Kidney epithelial cell (primary cell): Measurements from ENCODE around the gene MGMT. TPM values are rescaled to one million over a fixed set of nuclear protein-coding genes. Genes with fewer than 3 reads are reported as not detected.

Source experiments
- DNase-seq: peaks from one replicate; pipeline ENCODE4 v3.0.0-alpha.2; 2010; ENCODE audit warnings: low read depth
- H3K27me3 ChIP-seq: 2 replicates; pipeline ENCODE4 v1.6.0; 2011; ENCODE audit warnings: low read length; ENCODE audit not compliant: control insufficient read depth, insufficient read depth
- H3K36me3 ChIP-seq: 2 replicates; pipeline ENCODE4 v1.5.1; 2011; ENCODE audit warnings: low read length; ENCODE audit not compliant: control insufficient read depth, insufficient read depth
- H3K4me3 ChIP-seq: 2 replicates; pipeline ENCODE4 v1.5.1; 2011; ENCODE audit warnings: low read depth, mild to moderate bottlenecking, control low read depth, low read length
- CTCF ChIP-seq: IDR thresholded peaks from 2 replicates; pipeline ENCODE4 v1.5.1; 2011; ENCODE audit warnings: mild to moderate bottlenecking, moderate library complexity, low read length, control low read depth, inconsistent platforms; ENCODE audit not compliant: insufficient read depth, poor library complexity, severe bottlenecking
- total RNA-seq: library from RNA; depleted of rRNA; stranded (reverse); fragments of >200 nt; gene quantifications from 2 replicates; pipeline ENCODE4 v1.2.3, GENCODE V29; 2015

MGMT gene
- total RNA-seq, 1 donor from 2014 or later: 36.1 TPM

DNA sequence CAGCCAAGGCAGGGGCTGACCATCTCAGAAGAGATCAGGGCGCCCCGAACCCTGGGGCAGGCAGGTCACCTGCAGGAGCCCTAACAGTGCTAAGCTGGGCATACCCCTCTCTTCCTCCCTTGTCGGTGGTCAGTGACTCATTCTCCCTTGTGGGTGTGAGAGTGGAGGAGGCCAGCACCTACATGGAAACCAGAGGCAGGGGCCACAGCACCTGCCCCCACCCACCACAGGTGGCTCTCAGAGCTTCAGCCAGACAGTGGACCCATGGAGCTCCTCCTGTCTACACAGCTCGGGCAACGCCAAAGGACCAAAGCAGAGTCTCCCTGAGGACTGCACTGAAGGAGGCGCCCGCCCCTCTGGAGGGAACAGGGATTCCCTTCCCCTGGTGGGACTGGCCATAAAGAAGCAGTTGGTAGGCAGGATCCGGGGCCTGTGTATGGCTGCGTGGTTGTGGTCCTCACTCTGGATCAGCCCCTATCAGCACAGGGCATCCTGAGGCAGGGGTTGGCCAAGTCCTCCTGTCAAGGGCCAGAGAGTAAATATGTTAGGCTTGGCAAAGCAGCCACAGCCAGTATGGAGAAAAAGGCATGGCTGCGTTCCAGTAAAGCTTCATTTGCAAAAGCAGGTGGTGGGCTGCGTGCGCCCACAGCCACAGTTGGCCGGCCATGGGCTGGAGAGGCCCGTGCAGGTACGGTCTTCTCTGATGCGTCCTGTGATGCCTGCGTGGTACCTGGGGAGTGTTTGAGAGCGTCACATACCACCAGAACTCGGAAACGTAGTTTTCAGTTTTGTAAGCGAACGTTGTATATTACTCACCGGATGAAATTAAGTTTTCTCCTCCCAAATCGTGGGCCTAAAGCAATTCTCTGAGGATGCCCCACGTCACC, 298.9 kb downstream of the MGMT start:
- H3K27me3 ChIP-seq: no peaks in the 10 kb centered on the region
- TF ChIP-seq CTCF: no peak
- no peaks in the 10 kb centered on the region for H3K36me3 ChIP-seq
- no peak overlapping the region for H3K4me3 ChIP-seq
- DNase-seq: no peak

- no peak for DNase-seq
Measured at GRCh38 chr10:129766611-129767550, 299.8 kb downstream of the MGMT start.

DNA sequence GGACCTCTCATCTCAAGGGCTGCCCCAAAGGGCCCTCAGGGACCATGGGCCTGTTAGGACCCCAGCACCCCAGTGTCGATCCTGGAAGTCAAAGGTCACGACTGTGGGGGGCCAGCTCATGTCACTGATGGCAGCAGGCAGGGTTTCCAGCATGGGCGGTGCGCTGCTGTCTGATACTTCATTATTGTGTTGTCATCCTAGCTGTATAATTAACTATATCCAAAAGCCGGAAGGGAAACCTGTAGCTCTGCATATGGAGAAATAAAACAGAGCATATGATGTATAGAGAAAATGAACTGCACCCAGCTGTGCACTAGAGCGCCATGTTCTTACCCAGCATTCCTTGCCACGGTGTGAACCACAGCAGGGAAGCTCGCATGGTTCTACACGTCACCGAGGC, 300.7 kb downstream of the MGMT start:
- no peak for TF ChIP-seq CTCF
- no peak overlapping the region for H3K4me3 ChIP-seq
- H3K36me3 ChIP-seq: no peaks in the 10 kb centered on the region
- no peaks in the 10 kb centered on the region for H3K27me3 ChIP-seq
- no peak for DNase-seq

More at GRCh38 chr10:129766611-129767550, 299.8 kb downstream of the MGMT start:
- Histone ChIP-seq H3K36me3 (no peaks in the 10 kb centered on the region), H3K4me3 (no peak overlapping the region), H3K27me3 (no peaks in the 10 kb centered on the region)
- no peak for TF ChIP-seq CTCF

DNA sequence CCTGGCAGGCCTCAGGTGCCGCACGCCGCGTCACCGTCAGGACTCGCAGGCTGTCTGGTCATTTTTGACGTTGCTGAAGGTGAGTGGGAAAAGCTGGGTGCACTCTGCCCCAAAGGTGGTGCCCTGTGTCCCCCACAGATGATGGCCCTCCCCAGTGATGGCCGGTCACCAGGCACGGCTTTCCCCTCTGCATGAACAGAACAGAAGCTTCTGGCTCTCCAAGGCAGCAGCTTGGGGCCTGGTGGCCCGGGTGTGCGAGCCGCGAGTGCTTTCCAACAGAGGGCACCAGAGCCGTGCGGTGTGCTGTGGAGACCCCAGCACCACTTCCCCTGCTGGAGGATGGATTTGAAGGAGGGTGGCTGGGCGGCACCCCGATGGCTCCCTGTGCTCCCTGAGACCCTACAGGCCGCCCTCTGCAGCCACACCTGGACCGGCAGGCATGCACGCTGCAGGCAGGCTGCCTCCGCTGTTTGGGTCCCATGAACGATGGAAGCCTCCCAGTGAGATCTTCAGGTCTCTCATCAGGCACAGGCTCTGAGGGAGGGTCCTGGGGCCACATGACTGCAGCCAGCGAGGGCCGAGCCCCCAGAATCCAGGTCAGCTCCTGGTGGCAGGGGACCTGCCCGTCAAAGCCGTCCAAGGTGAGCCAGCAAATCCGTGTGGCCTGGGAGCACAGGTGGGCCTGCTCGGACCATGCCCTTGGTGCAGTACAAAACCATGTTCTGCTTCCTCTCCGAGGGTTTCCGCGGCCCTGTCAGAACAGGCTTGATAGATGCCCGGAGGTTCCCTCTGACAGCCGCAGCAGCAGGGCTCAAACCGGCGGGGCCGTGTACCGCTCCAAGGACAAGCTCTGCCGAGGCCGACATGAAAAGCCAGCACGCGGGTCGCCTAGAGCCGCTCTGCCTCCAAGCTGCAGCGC, 301.7 kb downstream of the MGMT start:
- Histone ChIP-seq H3K27me3 (no peaks in the 10 kb centered on the region), H3K36me3 (no peaks in the 10 kb centered on the region), H3K4me3 (no peak overlapping the region)
- no peak for DNase-seq
- no peak for TF ChIP-seq CTCF

- no peak for TF ChIP-seq CTCF
- H3K4me3 ChIP-seq: no peak overlapping the region
- H3K27me3 ChIP-seq: no peaks in the 10 kb centered on the region
- no peaks in the 10 kb centered on the region for H3K36me3 ChIP-seq
- no peak for DNase-seq
Measured at GRCh38 chr10:129769381-129770116, 302.5 kb downstream of the MGMT start.
